MV-4-11 (cell line): ENCODE data around the gene PKNOX2.

ENCODE experiments used
- DNase-seq: peaks from one replicate; lab custom pipeline; 2025; lab: John Stamatoyannopoulos, UW

PKNOX2 gene

DNA sequence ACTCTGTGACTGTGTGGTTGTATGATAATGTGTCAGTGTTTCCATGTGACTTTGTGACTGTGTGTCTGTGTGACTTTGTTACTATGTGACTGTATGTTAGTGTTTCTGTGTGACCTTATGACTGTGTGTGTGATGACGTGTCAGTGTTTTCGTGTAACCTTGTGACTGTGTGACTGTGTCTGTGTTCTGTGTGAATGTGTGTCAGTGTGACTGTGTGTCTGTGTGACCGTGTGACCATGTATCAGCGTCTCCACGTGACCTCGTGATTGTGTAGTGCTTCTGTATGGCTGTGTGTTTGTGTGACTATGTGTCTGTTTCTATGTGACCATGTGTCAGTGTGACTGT, 9.5 kb upstream of the PKNOX2 start:
- no peak for DNase-seq

- DNase-seq: no peak
Observed at GRCh38 chr11:125155767-125156166, 8.8 kb upstream of the PKNOX2 start.

DNA sequence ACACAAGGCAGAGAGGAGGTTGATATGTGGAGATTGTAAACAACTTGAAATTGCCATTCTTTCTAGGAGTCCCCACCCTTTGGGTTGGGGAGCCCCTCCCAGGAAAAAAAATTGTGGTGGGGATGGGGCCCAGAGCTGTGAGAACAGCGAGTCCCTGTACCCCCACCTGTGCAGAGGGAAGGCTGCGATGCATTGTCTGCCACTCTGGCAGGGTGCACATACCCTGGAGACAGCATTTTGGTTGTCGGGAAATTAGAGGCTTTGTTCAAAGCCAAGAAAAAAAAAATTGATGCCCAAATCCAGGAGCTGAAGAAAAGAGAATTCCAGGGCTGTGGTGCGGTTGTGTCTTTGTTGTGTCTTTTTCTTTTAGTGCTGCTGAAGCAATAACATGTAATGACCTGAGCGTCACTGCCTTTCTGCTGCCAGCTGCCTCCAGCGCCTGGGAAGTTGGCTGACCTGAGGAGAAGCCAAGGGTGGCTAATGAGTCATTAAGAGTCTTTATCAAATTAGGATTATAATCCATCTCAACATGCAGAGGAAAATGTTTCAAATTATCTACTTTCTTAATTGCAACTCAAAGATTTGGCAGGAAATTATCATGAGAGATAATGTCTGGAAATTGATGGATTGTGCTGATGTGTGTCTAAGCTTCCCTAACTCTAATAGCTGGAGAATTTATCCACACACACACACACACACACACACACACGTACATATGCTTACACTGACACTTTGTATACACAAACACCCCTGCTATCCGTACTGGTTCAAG, 8.0 kb upstream of the PKNOX2 start:
- DNase-seq: no peak

GRCh38 chr11:125157118-125157733, 7.3 kb upstream of the PKNOX2 start:
- DNase-seq: no peak

DNA sequence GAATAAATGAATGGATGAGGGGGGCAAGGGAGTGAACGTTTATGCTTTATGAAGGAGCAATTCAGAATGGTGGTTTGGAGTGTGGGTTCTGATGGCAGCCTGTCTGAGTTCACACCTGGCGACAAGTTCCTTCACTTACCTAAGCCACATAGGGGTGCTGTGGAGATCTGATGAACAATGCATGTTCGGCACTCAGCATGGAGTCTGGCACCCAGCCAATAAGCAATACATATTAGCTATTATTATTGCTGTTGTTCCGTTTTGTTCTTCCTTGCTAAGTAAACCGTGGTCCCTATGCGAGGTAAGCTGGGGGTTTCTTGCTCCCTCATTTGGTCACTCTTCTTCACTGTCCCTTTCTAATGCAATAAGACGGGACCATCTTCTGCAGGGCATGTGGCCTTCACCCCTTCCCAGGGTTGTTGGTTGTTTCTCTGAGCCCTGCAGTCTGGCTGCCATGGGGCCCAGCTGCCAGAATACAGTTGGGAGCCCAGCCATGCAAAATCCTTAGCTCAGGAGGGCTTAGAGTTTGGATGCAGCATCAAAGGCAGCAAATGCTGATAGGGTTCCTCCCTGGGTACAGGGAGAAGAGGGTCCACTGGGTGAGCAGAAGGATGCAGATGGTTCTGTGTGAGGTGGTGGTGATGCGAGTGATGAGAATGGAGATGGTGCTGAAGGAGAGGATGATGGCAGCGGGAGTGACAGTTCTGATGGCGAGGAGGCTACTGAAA, 6.4 kb upstream of the PKNOX2 start:
- DNase-seq: no peak

- DNase-seq: no peak
Observed at GRCh38 chr11:125162743-125163142, 1.8 kb upstream of the PKNOX2 start.

- no peak for DNase-seq
Observed at GRCh38 chr11:125163431-125164063, 1.0 kb upstream of the PKNOX2 start.

GRCh38 chr11:125164091-125164421, 495 bp upstream of the PKNOX2 start:
- DNase-seq: no peak

DNA sequence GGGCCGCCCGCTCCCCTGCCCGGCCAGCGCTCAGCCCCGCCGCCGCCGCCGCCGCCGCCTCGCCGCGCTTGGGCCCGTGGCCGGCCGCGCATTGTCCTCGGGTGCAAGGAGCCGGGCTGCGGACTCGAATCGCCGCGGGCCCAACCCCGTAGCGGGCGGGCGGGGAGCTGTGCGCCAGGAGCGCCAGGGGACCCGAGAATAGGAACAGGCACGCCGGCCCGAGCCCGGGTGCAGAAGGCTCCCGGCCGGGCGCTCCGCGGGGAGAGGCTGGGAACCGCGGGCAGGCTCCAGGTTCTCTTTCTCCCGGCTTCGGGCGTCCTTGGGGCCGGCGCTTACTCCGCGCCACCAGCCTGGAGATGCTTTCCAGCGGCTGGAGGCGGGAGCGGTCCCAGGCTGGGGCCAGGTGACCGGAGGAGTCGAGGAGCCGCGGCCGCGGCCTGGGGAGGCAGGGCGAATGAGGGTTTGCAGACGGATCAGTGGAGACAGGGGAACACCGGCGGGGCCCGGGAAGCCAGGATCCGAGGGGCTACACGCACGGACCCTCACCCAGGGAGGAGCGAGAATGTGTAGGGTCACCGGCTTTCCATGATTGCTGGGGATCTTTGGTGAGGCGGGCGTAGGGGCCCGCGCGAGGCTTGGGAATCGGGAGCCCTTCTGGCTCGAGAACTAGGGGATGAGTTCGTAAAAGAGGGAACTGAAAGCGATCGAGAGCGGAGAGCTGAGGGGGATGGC, 726 bp downstream of the PKNOX2 start:
- peak; percentile 11 for DNase-seq

GRCh38 chr11:125165843-125166763, 1.6 kb downstream of the PKNOX2 start:
- no peak for DNase-seq

DNA sequence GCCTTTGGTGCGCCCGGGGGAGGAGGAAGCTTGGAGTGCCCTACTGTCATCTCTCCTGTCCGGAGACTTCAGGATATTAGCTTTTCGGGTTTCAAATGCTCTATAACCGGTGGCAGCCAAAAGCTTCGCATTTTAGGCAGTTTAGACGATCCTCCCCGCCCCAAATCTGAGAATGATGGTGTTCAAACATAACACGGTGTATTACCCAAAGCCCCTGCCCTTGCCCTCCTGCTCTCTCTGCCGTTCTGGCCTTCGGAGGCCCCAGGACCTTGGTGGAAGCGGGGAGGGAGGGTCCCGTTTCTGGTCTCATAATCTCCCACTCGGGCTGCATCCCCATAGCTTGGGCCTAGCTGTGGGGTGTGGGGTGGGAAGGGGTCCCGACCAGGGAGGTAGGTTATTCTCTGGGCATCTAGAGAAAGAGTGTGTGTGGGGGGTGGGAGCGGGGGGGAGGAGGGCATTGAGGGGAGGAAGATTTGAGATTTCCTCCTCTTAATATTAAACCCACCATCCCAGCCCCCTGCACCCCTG, 2.3 kb downstream of the PKNOX2 start:
- no peak for DNase-seq

DNA sequence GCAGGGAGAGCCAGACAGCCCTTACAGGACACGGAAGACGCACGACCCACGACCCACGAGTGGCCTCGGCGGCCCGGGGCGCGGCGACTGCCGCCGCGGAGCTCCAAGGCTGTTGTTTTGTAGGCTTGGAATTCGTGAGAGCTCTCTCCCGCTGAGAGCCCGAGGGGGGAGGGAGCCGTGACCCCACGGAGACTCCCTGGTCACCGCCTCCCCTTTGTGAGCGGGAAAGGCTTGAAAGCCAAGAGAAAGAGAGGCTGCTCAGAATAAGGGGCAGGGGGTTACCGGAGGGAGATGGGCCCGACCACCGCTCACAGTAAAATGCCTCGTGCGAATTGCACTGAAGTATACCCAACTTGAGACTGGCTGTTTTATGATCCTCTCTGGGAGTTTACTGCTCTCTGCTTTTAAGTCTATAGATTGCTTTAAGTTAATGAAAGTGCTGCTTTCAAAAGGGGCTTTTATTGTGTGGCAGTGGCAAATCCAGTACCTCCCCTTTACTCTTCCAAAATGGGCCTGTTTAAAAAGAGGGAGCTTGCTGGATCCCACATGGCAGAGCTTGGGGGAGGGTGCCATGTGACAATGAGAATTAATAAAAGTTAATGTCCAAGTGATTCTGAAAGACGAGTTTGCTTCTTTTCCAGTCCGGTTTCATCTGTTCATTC, 2.9 kb downstream of the PKNOX2 start:
- DNase-seq: no peak

- DNase-seq: peak; percentile 63
Observed at GRCh38 chr11:125167954-125168835, 3.6 kb downstream of the PKNOX2 start.

DNA sequence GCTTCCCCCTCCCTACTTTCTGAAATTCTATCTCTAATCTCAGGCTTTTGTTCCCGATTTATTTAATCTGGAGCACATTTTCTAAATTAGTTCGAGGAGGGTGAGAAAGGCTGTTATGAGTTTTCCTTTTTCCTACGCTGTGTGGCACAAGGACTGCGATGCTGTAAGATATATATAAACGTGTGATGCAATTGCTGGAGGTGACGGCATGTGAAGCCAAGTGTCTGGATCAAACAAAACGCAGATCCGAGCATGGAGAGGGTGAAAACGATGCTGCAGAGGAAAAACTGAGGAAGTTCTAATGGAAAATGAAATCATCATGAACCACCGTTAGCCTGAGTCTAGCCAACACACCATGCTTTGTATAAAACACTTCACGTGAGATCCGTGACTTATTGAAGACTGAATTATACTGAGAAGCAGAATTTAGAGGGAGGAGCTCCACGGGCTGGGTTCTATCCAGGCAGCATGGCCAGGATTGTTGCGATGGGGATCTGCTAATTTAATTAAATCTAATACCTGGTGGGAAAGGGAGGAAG, 4.4 kb downstream of the PKNOX2 start:
- no peak for DNase-seq

GRCh38 chr11:125170001-125170509, 5.5 kb downstream of the PKNOX2 start:
- DNase-seq: no peak

DNA sequence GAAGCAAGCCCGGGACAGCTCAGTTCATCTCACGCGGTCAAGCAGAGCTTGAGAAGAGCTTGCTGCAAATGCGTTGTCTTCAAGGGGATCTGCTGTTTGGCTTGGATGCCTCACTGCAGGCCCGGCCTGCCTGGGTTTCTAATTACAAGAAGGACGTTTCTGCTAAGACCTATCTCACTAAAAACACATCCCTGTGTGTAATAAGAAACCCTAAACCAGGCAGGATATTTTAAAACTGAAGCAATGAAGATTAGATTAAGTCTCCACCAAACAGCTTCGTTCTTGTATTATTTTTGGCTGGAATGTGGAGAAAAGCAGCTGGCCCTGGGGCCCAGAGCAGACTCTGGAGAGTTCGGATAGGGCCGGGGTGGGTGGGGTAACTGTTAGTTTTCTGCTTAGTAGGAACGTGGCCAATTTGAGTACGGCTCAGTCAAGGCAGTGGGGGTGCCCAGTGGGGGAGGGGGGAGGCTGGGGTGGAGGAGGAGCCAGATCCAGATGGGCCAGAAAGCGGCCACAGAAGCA, 6.0 kb downstream of the PKNOX2 start:
- DNase-seq: no peak

DNA sequence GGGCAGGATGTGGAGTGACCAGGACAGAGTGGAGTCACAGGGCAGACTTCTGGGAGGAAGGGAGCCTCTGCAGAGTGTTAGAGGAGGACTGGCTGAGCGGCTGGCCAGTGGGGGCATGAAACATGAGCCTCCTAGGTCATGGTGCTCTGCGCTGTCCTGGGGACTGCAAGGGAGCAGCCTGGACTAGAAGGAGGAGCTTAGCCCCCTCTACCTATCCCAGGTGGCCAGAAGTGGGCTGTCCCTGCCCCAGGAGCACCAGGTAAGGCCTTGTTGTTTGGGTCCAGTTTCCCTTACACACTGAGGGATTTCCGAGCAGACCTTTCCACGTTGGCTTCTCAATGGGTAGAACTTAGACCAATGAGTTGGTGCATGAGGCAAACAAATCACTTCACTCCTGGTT, 7.4 kb downstream of the PKNOX2 start:
- no peak for DNase-seq

GRCh38 chr11:125173027-125173426, 8.5 kb downstream of the PKNOX2 start:
- DNase-seq: no peak

- DNase-seq: no peak
Observed at GRCh38 chr11:125173556-125173955, 9.0 kb downstream of the PKNOX2 start.
